GM12875 (cell line): ENCODE measurements around the gene RNF223.
A peak's percentile ranks its signal among the peaks of the same experiment; 100 is the strongest.

Experiments used
- H3K4me3 ChIP-seq: one replicate; pipeline ENCODE4 v1.5.1; 2011; ENCODE audit warnings: low read depth, low read length, control low read depth
- CTCF ChIP-seq: IDR thresholded peaks from 2 replicates; pipeline ENCODE4 v1.5.1; 2011; ENCODE audit warnings: low read depth, mild to moderate bottlenecking, control low read depth, inconsistent platforms, low read length, moderate library complexity, borderline replicate concordance; ENCODE audit not compliant: insufficient read depth

Gene RNF223

GRCh38 chr1:1041092-1041523, 33.0 kb downstream of the RNF223 start:
- H3K4me3 ChIP-seq = no peak overlapping the region
- TF ChIP-seq CTCF = no peak

- no peak for TF ChIP-seq CTCF
- H3K4me3 ChIP-seq = peak overlapping the region; percentile 49
Measured at GRCh38 chr1:1040004-1040991, 33.8 kb downstream of the RNF223 start.

GRCh38 chr1:1039145-1039910, 34.8 kb downstream of the RNF223 start:
- H3K4me3 ChIP-seq = no peak overlapping the region
- TF ChIP-seq CTCF = no peak

- no peak for TF ChIP-seq CTCF
- H3K4me3 ChIP-seq = no peak overlapping the region
Measured at GRCh38 chr1:1038694-1039093, 35.4 kb downstream of the RNF223 start.

GRCh38 chr1:1037366-1038327, 36.5 kb downstream of the RNF223 start:
- no peak overlapping the region for H3K4me3 ChIP-seq
- no peak for TF ChIP-seq CTCF

GRCh38 chr1:1035291-1035943, 38.7 kb downstream of the RNF223 start:
- no peak for TF ChIP-seq CTCF
- no peak overlapping the region for H3K4me3 ChIP-seq
